HEK293 (cell line): Measurements from ENCODE around the gene MSLN.
A peak's percentile ranks its signal among the peaks of the same experiment; 100 is the strongest.

Experiments used
- CTCF ChIA-PET: fragments of 350-600 bp; formaldehyde crosslinking; extraction: SDS; loops from one replicate; lab custom pipeline; 2021; ENCODE audit warnings: antibody characterized with exemption; lab: Yijun Ruan, JAX
- POLR2A ChIA-PET: fragments of 300-600 bp; formaldehyde crosslinking; extraction: SDS; loops from one replicate; lab custom pipeline; 2020; ENCODE audit warnings: antibody characterized with exemption, inconsistent platforms; lab: Yijun Ruan, JAX
- H3K27ac ChIP-seq: fragments of 200-500 bp; sonication (Bioruptor generic); 2 replicates; pipeline ENCODE4 v1.5.1; 2014; ENCODE audit warnings: low read depth, low read length, control low read depth, inconsistent platforms; ENCODE audit errors: extremely low read depth
- H3K36me3 ChIP-seq, 2 experiments: fragments of 200-500 bp in 1 of 2; sonication (Bioruptor generic) in 1 of 2; 1 replicate in 1 of 2; 2 replicates in 1 of 2; pipeline ENCODE4 v1.5.1; 2014 to 2017; ENCODE audit warnings: inconsistent platforms in 2 of 2, low read length in 2 of 2; ENCODE audit not compliant: control insufficient read depth in 2 of 2, insufficient read depth in 1 of 2
- H3K4me1 ChIP-seq: fragments of 200-500 bp; sonication (Bioruptor generic); 2 replicates; pipeline ENCODE4 v1.5.1; 2014; ENCODE audit warnings: mild to moderate bottlenecking, low read length, inconsistent platforms; ENCODE audit not compliant: control insufficient read depth, insufficient read depth
- H3K4me3 ChIP-seq: 2 replicates; pipeline ENCODE4 v1.5.1; 2011; ENCODE audit warnings: low read depth, mild to moderate bottlenecking, control low read depth, low read length, moderate library complexity
- H3K9me3 ChIP-seq: fragments of 200-500 bp; sonication (Bioruptor generic); 2 replicates; pipeline ENCODE4 v1.5.1; 2014; ENCODE audit warnings: low read depth, low read length, inconsistent platforms; ENCODE audit not compliant: control insufficient read depth, insufficient read depth
- BCL11B ChIP-seq: fragments of 450-650 bp; formaldehyde crosslinking; IDR thresholded peaks from 2 replicates; pipeline ENCODE4 v1.5.1; 2016; ENCODE audit warnings: low read depth, missing biosample characterization, missing genetic modification characterization
- GFI1B ChIP-seq: fragments of 450-650 bp; formaldehyde crosslinking; IDR thresholded peaks from 2 replicates; pipeline ENCODE4 v1.5.1; 2016; ENCODE audit warnings: missing biosample characterization, missing genetic modification characterization
- GLIS1 ChIP-seq: fragments of 450-650 bp; formaldehyde crosslinking; IDR thresholded peaks from 2 replicates; pipeline ENCODE4 v1.5.1; 2016; ENCODE audit warnings: missing biosample characterization, missing genetic modification characterization
- HIC1 ChIP-seq: fragments of 450-650 bp; formaldehyde crosslinking; IDR thresholded peaks from 2 replicates; pipeline ENCODE4 v1.5.1; 2016; ENCODE audit warnings: missing biosample characterization, missing genetic modification characterization
- TCF7L2 ChIP-seq: IDR thresholded peaks from 2 replicates; pipeline ENCODE4 v1.6.1; 2011; ENCODE audit warnings: low read depth, mild to moderate bottlenecking, inconsistent platforms, low read length, moderate library complexity, borderline replicate concordance
- ZBTB1 ChIP-seq: fragments of 450-650 bp; formaldehyde crosslinking; IDR thresholded peaks from 2 replicates; pipeline ENCODE4 v1.5.1; 2016; ENCODE audit warnings: missing biosample characterization, missing genetic modification characterization
- ZFHX2 ChIP-seq: fragments of 450-650 bp; formaldehyde crosslinking; conservative IDR thresholded peaks from 2 replicates; pipeline ENCODE4 v1.5.1; 2016; ENCODE audit warnings: missing biosample characterization, missing genetic modification characterization
- ZNF132 ChIP-seq: fragments of 450-650 bp; formaldehyde crosslinking; IDR thresholded peaks from 2 replicates; pipeline ENCODE4 v1.5.1; 2017; ENCODE audit warnings: missing biosample characterization, missing genetic modification characterization, borderline replicate concordance
- ZNF184 ChIP-seq: fragments of 450-650 bp; IDR thresholded peaks from 2 replicates; pipeline ENCODE4 v1.5.1; 2018; ENCODE audit warnings: missing biosample characterization, mild to moderate bottlenecking, missing genetic modification characterization
- ZNF335 ChIP-seq: fragments of 450-650 bp; formaldehyde crosslinking; conservative IDR thresholded peaks from 2 replicates; pipeline ENCODE4 v1.5.1; 2016; ENCODE audit warnings: missing biosample characterization, missing genetic modification characterization
- ZNF416 ChIP-seq: fragments of 450-650 bp; formaldehyde crosslinking; IDR thresholded peaks from 2 replicates; pipeline ENCODE4 v1.5.1; 2016; ENCODE audit warnings: missing biosample characterization, missing genetic modification characterization
- TF ChIP-seq, protein P1 (sequence below): fragments of 450-650 bp; formaldehyde crosslinking; IDR thresholded peaks from 2 replicates; pipeline ENCODE4 v1.5.1; 2016; ENCODE audit warnings: missing biosample characterization, missing genetic modification characterization
- TF ChIP-seq, protein P2 (sequence below): fragments of 450-650 bp; formaldehyde crosslinking; IDR thresholded peaks from 2 replicates; pipeline ENCODE4 v1.5.1; 2017; ENCODE audit warnings: missing biosample characterization, missing genetic modification characterization
- TF ChIP-seq, protein P3 (sequence below): fragments of 450-650 bp; formaldehyde crosslinking; IDR thresholded peaks from 2 replicates; pipeline ENCODE4 v1.5.1; 2016; ENCODE audit warnings: missing biosample characterization, missing genetic modification characterization

Gene MSLN

DNA sequence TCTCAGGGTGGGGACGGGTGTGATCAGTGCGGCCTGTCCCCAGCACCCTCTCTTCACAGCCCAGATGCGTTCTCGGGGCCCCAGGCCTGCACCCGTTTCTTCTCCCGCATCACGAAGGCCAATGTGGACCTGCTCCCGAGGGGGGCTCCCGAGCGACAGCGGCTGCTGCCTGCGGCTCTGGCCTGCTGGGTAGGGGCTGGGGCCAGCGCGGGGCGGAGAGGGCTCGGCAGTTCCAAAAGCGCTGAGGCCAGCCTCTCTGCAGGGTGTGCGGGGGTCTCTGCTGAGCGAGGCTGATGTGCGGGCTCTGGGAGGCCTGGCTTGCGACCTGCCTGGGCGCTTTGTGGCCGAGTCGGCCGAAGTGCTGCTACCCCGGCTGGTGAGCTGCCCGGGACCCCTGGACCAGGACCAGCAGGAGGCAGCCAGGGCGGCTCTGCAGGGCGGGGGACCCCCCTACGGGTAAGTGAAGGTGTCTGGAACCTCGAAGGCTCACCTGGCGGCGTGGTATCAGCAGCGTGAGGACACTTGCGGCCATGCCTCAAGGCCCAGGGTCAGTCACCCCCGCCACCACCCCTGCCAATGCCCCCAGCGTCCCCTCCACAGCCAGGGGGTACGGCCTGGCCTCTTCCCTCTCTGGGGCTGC, 4.4 kb downstream of the MSLN start (continued):
- TF ChIP-seq ZNF184 (tag by site-specific recombination): no peak
- TF ChIP-seq ZFHX2: no peak
- TF ChIP-seq BCL11B (tag by site-specific recombination): no peak

- ChIA-PET CTCF (no interaction called here), POLR2A (no interaction called here)
- Histone ChIP-seq H3K36me3 (no peaks in the 10 kb centered on the region), H3K27ac (no peak overlapping the region), H3K4me3 (no peak overlapping the region), H3K4me1 (no peaks in the 10 kb centered on the region), H3K9me3 (no peaks in the 10 kb centered on the region)
- TF ChIP-seq HIC1: peak; percentile 47; the same call in 1 of the 2 replicates
- no peak for TF ChIP-seq GLIS1 (tag by site-specific recombination)
- TF ChIP-seq GFI1B (tag by site-specific recombination): no peak
- TF ChIP-seq, protein P1, sequence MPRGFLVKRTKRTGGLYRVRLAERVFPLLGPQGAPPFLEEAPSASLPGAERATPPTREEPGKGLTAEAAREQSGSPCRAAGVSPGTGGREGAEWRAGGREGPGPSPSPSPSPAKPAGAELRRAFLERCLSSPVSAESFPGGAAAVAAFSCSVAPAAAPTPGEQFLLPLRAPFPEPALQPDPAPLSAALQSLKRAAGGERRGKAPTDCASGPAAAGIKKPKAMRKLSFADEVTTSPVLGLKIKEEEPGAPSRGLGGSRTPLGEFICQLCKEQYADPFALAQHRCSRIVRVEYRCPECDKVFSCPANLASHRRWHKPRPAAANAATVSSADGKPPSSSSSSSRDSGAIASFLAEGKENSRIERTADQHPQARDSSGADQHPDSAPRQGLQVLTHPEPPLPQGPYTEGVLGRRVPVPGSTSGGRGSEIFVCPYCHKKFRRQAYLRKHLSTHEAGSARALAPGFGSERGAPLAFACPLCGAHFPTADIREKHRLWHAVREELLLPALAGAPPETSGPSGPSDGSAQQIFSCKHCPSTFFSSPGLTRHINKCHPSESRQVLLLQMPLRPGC (tag by site-specific recombination): no peak
These were observed 4.9 kb downstream of the MSLN start for GRCh38 chr16:765488-765865.

DNA sequence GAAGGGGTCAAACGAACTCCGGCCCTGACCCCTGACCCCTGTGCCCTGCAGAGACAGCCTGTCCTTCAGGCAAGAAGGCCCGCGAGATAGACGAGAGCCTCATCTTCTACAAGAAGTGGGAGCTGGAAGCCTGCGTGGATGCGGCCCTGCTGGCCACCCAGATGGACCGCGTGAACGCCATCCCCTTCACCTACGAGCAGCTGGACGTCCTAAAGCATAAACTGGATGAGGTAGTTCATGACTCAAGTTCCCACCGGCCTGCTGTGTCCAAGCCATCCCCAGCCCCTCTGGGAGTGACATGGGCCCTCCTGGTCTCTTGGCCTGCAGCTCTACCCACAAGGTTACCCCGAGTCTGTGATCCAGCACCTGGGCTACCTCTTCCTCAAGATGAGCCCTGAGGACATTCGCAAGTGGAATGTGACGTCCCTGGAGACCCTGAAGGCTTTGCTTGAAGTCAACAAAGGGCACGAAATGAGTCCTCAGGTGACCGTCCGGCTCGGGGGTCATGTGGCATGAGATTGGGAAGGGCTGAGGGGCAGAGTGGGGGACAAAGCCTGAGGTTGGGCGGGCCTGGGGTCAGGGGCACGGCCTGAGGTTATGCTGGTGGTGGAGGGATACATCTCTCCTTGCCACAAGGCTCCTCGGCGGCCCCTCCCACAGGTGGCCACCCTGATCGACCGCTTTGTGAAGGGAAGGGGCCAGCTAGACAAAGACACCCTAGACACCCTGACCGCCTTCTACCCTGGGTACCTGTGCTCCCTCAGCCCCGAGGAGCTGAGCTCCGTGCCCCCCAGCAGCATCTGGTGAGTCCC, 5.7 kb downstream of the MSLN start:
- Histone ChIP-seq H3K9me3 (no peaks in the 10 kb centered on the region), H3K27ac (no peak overlapping the region), H3K4me1 (no peaks in the 10 kb centered on the region), H3K36me3 (no peaks in the 10 kb centered on the region), H3K4me3 (no peak overlapping the region)
- no peak for TF ChIP-seq ZBTB1 (tag by site-specific recombination)
- no peak for TF ChIP-seq ZNF335
- TF ChIP-seq TCF7L2: no peak
- TF ChIP-seq, protein P2, sequence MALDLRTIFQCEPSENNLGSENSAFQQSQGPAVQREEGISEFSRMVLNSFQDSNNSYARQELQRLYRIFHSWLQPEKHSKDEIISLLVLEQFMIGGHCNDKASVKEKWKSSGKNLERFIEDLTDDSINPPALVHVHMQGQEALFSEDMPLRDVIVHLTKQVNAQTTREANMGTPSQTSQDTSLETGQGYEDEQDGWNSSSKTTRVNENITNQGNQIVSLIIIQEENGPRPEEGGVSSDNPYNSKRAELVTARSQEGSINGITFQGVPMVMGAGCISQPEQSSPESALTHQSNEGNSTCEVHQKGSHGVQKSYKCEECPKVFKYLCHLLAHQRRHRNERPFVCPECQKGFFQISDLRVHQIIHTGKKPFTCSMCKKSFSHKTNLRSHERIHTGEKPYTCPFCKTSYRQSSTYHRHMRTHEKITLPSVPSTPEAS (tag by site-specific recombination): no peak
- TF ChIP-seq ZNF132 (tag by site-specific recombination): no peak
- TF ChIP-seq, protein P3, sequence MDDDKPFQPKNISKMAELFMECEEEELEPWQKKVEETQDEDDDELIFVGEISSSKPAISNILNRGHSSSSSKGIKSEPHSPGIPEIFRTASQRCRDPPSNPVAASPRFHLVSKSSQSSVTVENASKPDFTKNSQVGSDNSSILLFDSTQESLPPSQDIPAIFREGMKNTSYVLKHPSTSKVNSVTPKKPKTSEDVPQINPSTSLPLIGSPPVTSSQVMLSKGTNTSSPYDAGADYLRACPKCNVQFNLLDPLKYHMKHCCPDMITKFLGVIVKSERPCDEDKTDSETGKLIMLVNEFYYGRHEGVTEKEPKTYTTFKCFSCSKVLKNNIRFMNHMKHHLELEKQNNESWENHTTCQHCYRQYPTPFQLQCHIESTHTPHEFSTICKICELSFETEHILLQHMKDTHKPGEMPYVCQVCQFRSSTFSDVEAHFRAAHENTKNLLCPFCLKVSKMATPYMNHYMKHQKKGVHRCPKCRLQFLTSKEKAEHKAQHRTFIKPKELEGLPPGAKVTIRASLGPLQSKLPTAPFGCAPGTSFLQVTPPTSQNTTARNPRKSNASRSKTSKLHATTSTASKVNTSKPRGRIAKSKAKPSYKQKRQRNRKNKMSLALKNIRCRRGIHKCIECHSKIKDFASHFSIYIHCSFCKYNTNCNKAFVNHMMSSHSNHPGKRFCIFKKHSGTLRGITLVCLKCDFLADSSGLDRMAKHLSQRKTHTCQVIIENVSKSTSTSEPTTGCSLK (tag by site-specific recombination): no peak
- no peak for TF ChIP-seq ZNF416 (tag by site-specific recombination)
- ChIA-PET POLR2A (interaction anchor here (0.7 kb wide), 1 partner anchor 16 kb away, joined by 3 read pairs; no protein-coding TSS in a partner anchor), CTCF (no interaction called here)
